H1 (cell line): ENCODE data around the gene KLHDC4. TPM values are rescaled to one million over a fixed set of nuclear protein-coding genes. Genes with fewer than 3 reads are reported as not detected.

Experiments
- CTCF ChIA-PET: fragments of 300-600 bp; sonication (Branson Sonifier 250); formaldehyde crosslinking; loops from one replicate; lab custom pipeline; 2021; ENCODE audit not compliant: partially characterized antibody; lab: Charles Lee
- POLR2A ChIA-PET: fragments of 300-600 bp; sonication (Branson Sonifier 250); formaldehyde crosslinking; loops from one replicate; lab custom pipeline; 2021; ENCODE audit warnings: inconsistent platforms; ENCODE audit not compliant: partially characterized antibody; lab: Charles Lee
- DNase-seq, 2 experiments: peaks; one replicate each; pipeline versions ENCODE4 v3.0.0 to v3.0.0-alpha.2; 2010 to 2022; ENCODE audit warnings: low spot score in 2 of 2, low read depth in 1 of 2, mixed read lengths in 1 of 2
- FAIRE-seq: peaks from 2 replicates; lab custom pipeline; 2011; peaks lifted over from hg19 to GRCh38; lab: Jason Lieb, UNC
- H2AFZ ChIP-seq: 2 replicates; pipeline ENCODE4 v1.8.1; 2012; ENCODE audit warnings: low read length, inconsistent platforms
- H2AK5ac ChIP-seq: 2 replicates; pipeline ENCODE4 v1.6.1; 2013; ENCODE audit warnings: low read depth, low read length
- H2BK120ac ChIP-seq: replicated peaks from 2 replicates; pipeline ENCODE3; 2013; ENCODE audit warnings: low read depth, low read length, inconsistent platforms
- H2BK12ac ChIP-seq: 2 replicates; pipeline ENCODE4 v1.6.1; 2013; ENCODE audit warnings: low read depth, low read length
- H2BK15ac ChIP-seq: 2 replicates; pipeline ENCODE4 v1.6.1; 2013; ENCODE audit warnings: low read length
- H2BK20ac ChIP-seq: 2 replicates; pipeline ENCODE4 v1.6.1; 2013; ENCODE audit warnings: low read length
- H2BK5ac ChIP-seq: 2 replicates; pipeline ENCODE4 v1.6.1; 2013; ENCODE audit warnings: low read depth, low read length
- H3K14ac ChIP-seq: 2 replicates; pipeline ENCODE4 v1.6.1; 2013; ENCODE audit warnings: inconsistent platforms; ENCODE audit not compliant: insufficient read length
- H3K18ac ChIP-seq: 2 replicates; pipeline ENCODE4 v1.6.1; 2013; ENCODE audit warnings: low read length; ENCODE audit errors: extremely low read depth
- H3K23ac ChIP-seq: 2 replicates; pipeline ENCODE4 v1.6.1; 2013; ENCODE audit warnings: inconsistent platforms; ENCODE audit not compliant: insufficient read length
- H3K23me2 ChIP-seq: 2 replicates; pipeline ENCODE4 v1.6.1; 2013; ENCODE audit warnings: low read depth, low read length
- H3K27ac ChIP-seq: 2 replicates; pipeline ENCODE4 v1.6.1; 2011; ENCODE audit warnings: low read depth, low read length, inconsistent platforms
- H3K27me3 ChIP-seq, 4 experiments: replicated peaks in 1 of 4; 1 replicate in 1 of 4; 2 replicates in 3 of 4; pipeline versions ENCODE4 v1.6.1 to v1.8.1; 2011 to 2013; ENCODE audit warnings: low read length in 3 of 4, mild to moderate bottlenecking in 3 of 4, inconsistent platforms in 2 of 4, mixed read lengths in 2 of 4, moderate library complexity in 1 of 4; ENCODE audit not compliant: control insufficient read depth in 3 of 4, insufficient read depth in 3 of 4; ENCODE audit errors: extremely low read depth in 1 of 4
- H3K36me3 ChIP-seq, 4 experiments: 2 replicates each; pipeline versions ENCODE4 v1.6.1 to v1.8.1; 2011 to 2013; ENCODE audit warnings: mild to moderate bottlenecking in 4 of 4, low read length in 3 of 4, moderate library complexity in 2 of 4, control low read depth in 1 of 4, inconsistent platforms in 1 of 4; ENCODE audit not compliant: insufficient read depth in 4 of 4, control insufficient read depth in 2 of 4
- H3K4ac ChIP-seq: replicated peaks from 2 replicates; pipeline ENCODE3; 2013; ENCODE audit warnings: low read length, low read depth, mixed read lengths, inconsistent platforms; ENCODE audit not compliant: insufficient read length
- H3K4me1 ChIP-seq, 4 experiments: replicated peaks in 1 of 4; 1 replicate in 1 of 4; 2 replicates in 3 of 4; pipeline versions ENCODE4 v1.6.1 to v1.8.1; 2011 to 2013; ENCODE audit warnings: low read length in 3 of 4, inconsistent platforms in 2 of 4, mixed read lengths in 1 of 4; ENCODE audit not compliant: insufficient read depth in 4 of 4, control insufficient read depth in 3 of 4
- H3K4me2 ChIP-seq, 2 experiments: 2 replicates each; pipeline versions ENCODE4 v1.6.1 to v1.8.1; 2011 to 2013; ENCODE audit warnings: low read depth in 2 of 2, low read length in 2 of 2, control low read depth in 1 of 2, inconsistent platforms in 1 of 2, mild to moderate bottlenecking in 1 of 2; ENCODE audit not compliant: insufficient read depth in 1 of 2
- H3K4me3 ChIP-seq, 4 experiments: fragments of 200-600, 300-600 bp in 1 of 4; sonication (generic), shearing (Covaris generic), sonication (Bioruptor Twin) in 1 of 4; 2 replicates each; pipeline versions ENCODE4 v1.5.1 to v1.8.1; 2011 to 2016; ENCODE audit warnings: low read length in 4 of 4, low read depth in 3 of 4, control low read depth in 2 of 4, inconsistent platforms in 2 of 4, mild to moderate bottlenecking in 2 of 4, mixed read lengths in 1 of 4, moderate library complexity in 1 of 4; ENCODE audit not compliant: insufficient read depth in 2 of 4; ENCODE audit errors: extremely low read depth in 1 of 4
- H3K56ac ChIP-seq: replicated peaks from 2 replicates; pipeline ENCODE3; 2013; ENCODE audit warnings: low read depth, mild to moderate bottlenecking, mixed read lengths, low read length, inconsistent platforms; ENCODE audit not compliant: insufficient read length
- H3K79me1 ChIP-seq: 2 replicates; pipeline ENCODE4 v1.6.1; 2013; ENCODE audit warnings: low read depth, low read length, control low read depth
- H3K79me2 ChIP-seq, 2 experiments: 2 replicates each; pipeline versions ENCODE4 v1.6.1 to v1.8.1; 2012 to 2013; ENCODE audit warnings: low read length in 2 of 2, mild to moderate bottlenecking in 2 of 2, inconsistent platforms in 1 of 2; ENCODE audit not compliant: insufficient read depth in 2 of 2, control insufficient read depth in 1 of 2
- H3K9ac ChIP-seq, 4 experiments: replicated peaks in 1 of 4; 1 replicate in 1 of 4; 2 replicates in 3 of 4; pipeline versions ENCODE4 v1.6.1 to v1.8.1; 2011 to 2013; ENCODE audit warnings: low read depth in 3 of 4, low read length in 3 of 4, control low read depth in 2 of 4, mild to moderate bottlenecking in 2 of 4, moderate library complexity in 2 of 4, inconsistent platforms in 1 of 4; ENCODE audit errors: extremely low read depth in 1 of 4
- H3K9me3 ChIP-seq, 2 experiments: 2 replicates each; pipeline versions ENCODE4 v1.6.1 to v1.8.1; 2012 to 2013; ENCODE audit warnings: mild to moderate bottlenecking in 2 of 2, moderate library complexity in 2 of 2, control low read depth in 1 of 2, inconsistent platforms in 1 of 2, low read depth in 1 of 2, low read length in 1 of 2, mixed read lengths in 1 of 2; ENCODE audit not compliant: insufficient read depth in 2 of 2
- H4K20me1 ChIP-seq, 2 experiments: replicated peaks in 1 of 2; 2 replicates each; pipeline versions ENCODE3 to v1.8.1; 2011 to 2013; ENCODE audit warnings: inconsistent platforms in 2 of 2, low read length in 2 of 2, mild to moderate bottlenecking in 1 of 2; ENCODE audit not compliant: insufficient read depth in 2 of 2, control insufficient read depth in 1 of 2
- H4K5ac ChIP-seq: 2 replicates; pipeline ENCODE4 v1.6.1; 2013; ENCODE audit warnings: low read length, low read depth, mixed read lengths, inconsistent platforms; ENCODE audit not compliant: insufficient read length
- H4K8ac ChIP-seq: 2 replicates; pipeline ENCODE4 v1.8.0; 2013; ENCODE audit warnings: mild to moderate bottlenecking, moderate library complexity, low read length, inconsistent platforms; ENCODE audit not compliant: insufficient read depth; ENCODE audit errors: extremely low read depth
- H4K91ac ChIP-seq: replicated peaks from 2 replicates; pipeline ENCODE3; 2013; ENCODE audit warnings: low read length, mixed read lengths, inconsistent platforms; ENCODE audit not compliant: insufficient read length
- CBX5 ChIP-seq: fragments of 300-800, 300-1000 bp; sonication (generic); IDR thresholded peaks from 2 replicates; pipeline ENCODE4 v1.7.1; 2016; ENCODE audit warnings: antibody characterized with exemption, low read length, low read depth
- CEBPB ChIP-seq: IDR thresholded peaks from 2 replicates; pipeline ENCODE4 v1.6.1; 2012; ENCODE audit warnings: low read depth, low read length
- GABPA ChIP-seq: IDR thresholded peaks from 2 replicates; pipeline ENCODE4 v1.6.1; 2011; ENCODE audit warnings: mild to moderate bottlenecking, low read length, moderate library complexity, borderline replicate concordance; ENCODE audit not compliant: insufficient read depth
- KDM4A ChIP-seq: IDR thresholded peaks from one replicate; pipeline ENCODE4 v1.7.1; 2012; ENCODE audit warnings: low read depth, mild to moderate bottlenecking, moderate library complexity, low read length, inconsistent platforms; ENCODE audit not compliant: severe bottlenecking
- KDM5A ChIP-seq: fragments of 200-600 bp; IDR thresholded peaks from 2 replicates; pipeline ENCODE4 v1.7.1; 2012; ENCODE audit warnings: mild to moderate bottlenecking, low read length, inconsistent platforms, mixed read lengths
- PHF8 ChIP-seq: fragments of 200-600 bp; sonication (generic); conservative IDR thresholded peaks from 2 replicates; pipeline ENCODE4 v1.7.1; 2012; ENCODE audit warnings: low read depth, mild to moderate bottlenecking, inconsistent platforms, low read length, moderate library complexity
- SIN3A ChIP-seq, 2 experiments: IDR thresholded peaks in 1 of 2; conservative IDR thresholded peaks in 1 of 2; 2 replicates each; pipeline ENCODE4 v1.6.1; 2011 to 2012; ENCODE audit warnings: low read length in 2 of 2, improper control_type of control experiment in 1 of 2, low read depth in 1 of 2, mild to moderate bottlenecking in 1 of 2
- SUZ12 ChIP-seq: fragments of 200-600 bp; sonication (generic); IDR thresholded peaks from 2 replicates; pipeline ENCODE4 v1.6.1; 2012; ENCODE audit warnings: mild to moderate bottlenecking, inconsistent platforms, low read length, moderate library complexity, mixed read lengths
- TAF1 ChIP-seq: IDR thresholded peaks from 2 replicates; pipeline ENCODE4 v1.6.1; 2011; ENCODE audit warnings: mild to moderate bottlenecking, low read depth, low read length
- WGBS, 2 experiments: shearing (Covaris generic) in 1 of 2; methylation state at CpG; one replicate each; pipeline versions ENCODE4 v1.1.6 to v1.1.7; 2013 to 2015; ENCODE audit warnings: low lambda C conversion rate in 2 of 2, mixed read lengths in 2 of 2, inconsistent platforms in 1 of 2, low coverage in 1 of 2, missing lambda C conversion rate in 1 of 2; ENCODE audit not compliant: insufficient replicate concordance in 2 of 2, insufficient coverage in 1 of 2, insufficient read length in 1 of 2; ENCODE audit errors: extremely low coverage in 1 of 2, missing lambda C conversion rate in 1 of 2; 5-methylcytosine and 5-hydroxymethylcytosine counted together
- polyA plus RNA-seq, 7 experiments: library from polyadenylated mRNA; depleted of rRNA in 3 of 7; stranded (reverse) in 5 of 7; unstranded in 2 of 7; fragments of >200 nt in 5 of 7; fragments of 200-250 nt in 2 of 7; gene quantifications; 1 replicate in 5 of 7; 2 replicates in 1 of 7; 4 replicates in 1 of 7; pipeline versions ENCODE4 v1.2.1 to v1.2.3, GENCODE V29; 2011 to 2013; ENCODE audit warnings: missing spikeins in 2 of 7, mixed read lengths in 2 of 7
- total RNA-seq: library from RNA; stranded (reverse); fragmentation: NEBNext Ultra II Directional; extraction: Animal tissue kit (Norgen Biotek cat#: 25700); gene quantifications from 2 replicates; pipeline ENCODE4 v1.2.1, GENCODE V29; 2021
- TF ChIP-seq, protein P1 (sequence below), 3 experiments: IDR thresholded peaks; 1 replicate in 2 of 3; 2 replicates in 1 of 3; pipeline versions ENCODE4 v1.5.1 to v1.6.1; 2011; ENCODE audit warnings: low read length in 3 of 3, mild to moderate bottlenecking in 3 of 3, inconsistent platforms in 2 of 3, low read depth in 1 of 3, moderate library complexity in 1 of 3; ENCODE audit not compliant: insufficient read depth in 1 of 3; ENCODE audit errors: control extremely low read depth in 1 of 3

The KLHDC4 gene
- total and polyA plus RNA-seq, 2 of the 8 experiments (the other 6 are each of a cell fraction or from before 2014, with no cell fraction given), result 23.7 to 63.9 TPM

- no peak overlapping the region for H4K91ac ChIP-seq
- H3K14ac ChIP-seq, result no peak overlapping the region
- no peaks in the 10 kb centered on the region for H3K23me2 ChIP-seq
- no peaks in the 10 kb centered on the region for H3K36me3 ChIP-seq
- peaks cover 0 to 8% (median 6%) of the 10 kb centered on the region in 4 experiments; a peak in 5 of 7 replicates for H3K4me1 ChIP-seq
- H3K4me3 ChIP-seq, result no peak overlapping the region
- no peak overlapping the region for H2BK15ac ChIP-seq
- no peak overlapping the region for H3K9ac ChIP-seq
- H3K27me3 ChIP-seq, result no peaks in the 10 kb centered on the region
- no peak overlapping the region for H2BK12ac ChIP-seq
- H2AK5ac ChIP-seq, result no peak overlapping the region
- H3K79me2 ChIP-seq, result no peaks in the 10 kb centered on the region
- H2BK120ac ChIP-seq, result no peak overlapping the region
- H4K8ac ChIP-seq, result no peak overlapping the region
- H3K56ac ChIP-seq, result no peak overlapping the region
- no peak overlapping the region for H2BK5ac ChIP-seq
- no peak overlapping the region for H4K5ac ChIP-seq
- no peaks in the 10 kb centered on the region for H3K9me3 ChIP-seq
- DNase-seq (no peak), FAIRE-seq (no peak)
- H2BK20ac ChIP-seq, result no peak overlapping the region
- no peak overlapping the region for H3K4me2 ChIP-seq
- H3K79me1 ChIP-seq, result no peaks in the 10 kb centered on the region
- H4K20me1 ChIP-seq, result no peaks in the 10 kb centered on the region
- no peak overlapping the region for H2AFZ ChIP-seq
- ChIA-PET CTCF (interaction anchor here (1.0 to 5.6 kb wide), 11 partner anchors 8 to 96 kb away, joined by 3 to 120 read pairs (median 40); partner anchors contain the start of gene SLC7A5), POLR2A (interaction anchor here (1.2 to 9.3 kb wide), 7 partner anchors 12 to 167 kb away, joined by 3 to 140 read pairs (median 18); partner anchors contain the start of gene SLC7A5)
- H3K23ac ChIP-seq, result no peak overlapping the region
- no peak overlapping the region for H3K27ac ChIP-seq
- 92% methylated on average over 3 of the region's 4 CpGs; no CpG with 5 or more reads in 1 of the 2 experiments for WGBS, 2 experiments
- no peak overlapping the region for H3K18ac ChIP-seq
- H3K4ac ChIP-seq, result no peak overlapping the region
- TF ChIP-seq PHF8 (no peak), TAF1 (no peak), CEBPB (no peak), SIN3A (conservative IDR thresholded peaks at IDR 0.05 in 1 of 2, IDR thresholded peaks at IDR 0.05 in 1 of 2; ENCODE audit: low read depth in 1 of 2, low read length in 2 of 2) (no peak), KDM5A (no peak), KDM4A (no peak), GABPA (no peak), CBX5 (no peak), SUZ12 (no peak)
- TF ChIP-seq, protein P1, sequence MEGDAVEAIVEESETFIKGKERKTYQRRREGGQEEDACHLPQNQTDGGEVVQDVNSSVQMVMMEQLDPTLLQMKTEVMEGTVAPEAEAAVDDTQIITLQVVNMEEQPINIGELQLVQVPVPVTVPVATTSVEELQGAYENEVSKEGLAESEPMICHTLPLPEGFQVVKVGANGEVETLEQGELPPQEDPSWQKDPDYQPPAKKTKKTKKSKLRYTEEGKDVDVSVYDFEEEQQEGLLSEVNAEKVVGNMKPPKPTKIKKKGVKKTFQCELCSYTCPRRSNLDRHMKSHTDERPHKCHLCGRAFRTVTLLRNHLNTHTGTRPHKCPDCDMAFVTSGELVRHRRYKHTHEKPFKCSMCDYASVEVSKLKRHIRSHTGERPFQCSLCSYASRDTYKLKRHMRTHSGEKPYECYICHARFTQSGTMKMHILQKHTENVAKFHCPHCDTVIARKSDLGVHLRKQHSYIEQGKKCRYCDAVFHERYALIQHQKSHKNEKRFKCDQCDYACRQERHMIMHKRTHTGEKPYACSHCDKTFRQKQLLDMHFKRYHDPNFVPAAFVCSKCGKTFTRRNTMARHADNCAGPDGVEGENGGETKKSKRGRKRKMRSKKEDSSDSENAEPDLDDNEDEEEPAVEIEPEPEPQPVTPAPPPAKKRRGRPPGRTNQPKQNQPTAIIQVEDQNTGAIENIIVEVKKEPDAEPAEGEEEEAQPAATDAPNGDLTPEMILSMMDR (IDR thresholded peaks at IDR 0.05; ENCODE audit: control extremely low read depth in 1 of 3, insufficient read depth in 1 of 3, low read depth in 1 of 3, low read length in 3 of 3), result no peak
Observed at GRCh38 chr16:87782033-87782432, 16.2 kb upstream of the KLHDC4 start.
